Subcutaneous adipose tissue (tissue), 4 donors: ENCODE measurements around the gene HTATSF1. TPM values are rescaled to one million over a fixed set of nuclear protein-coding genes. Genes with fewer than 3 reads are reported as not detected.

Experiments used
- CTCF ChIP-seq: fragments of 450-650 bp; IDR thresholded peaks from one replicate; pipeline ENCODE4 v1.5.1; 2016; ENCODE audit warnings: low read depth, mild to moderate bottlenecking, control low read depth, antibody characterized with exemption, moderate library complexity
- total RNA-seq, 4 donors: library from RNA; depleted of rRNA; stranded (reverse); fragments of >200 nt; gene quantifications; one replicate each; pipeline ENCODE4 v1.1.0, GENCODE V29; 2016

Gene HTATSF1
- total RNA-seq, 4 donors from 2014 or later: 38.6 to 99.8 (median 65.9) TPM

- TF ChIP-seq CTCF: no peak
Measured at GRCh38 chrX:136476501-136476900, 20.9 kb upstream of the HTATSF1 start.

GRCh38 chrX:136477026-136477425, 20.4 kb upstream of the HTATSF1 start:
- no peak for TF ChIP-seq CTCF

- no peak for TF ChIP-seq CTCF
Measured at GRCh38 chrX:136480383-136480782, 17.0 kb upstream of the HTATSF1 start.

DNA sequence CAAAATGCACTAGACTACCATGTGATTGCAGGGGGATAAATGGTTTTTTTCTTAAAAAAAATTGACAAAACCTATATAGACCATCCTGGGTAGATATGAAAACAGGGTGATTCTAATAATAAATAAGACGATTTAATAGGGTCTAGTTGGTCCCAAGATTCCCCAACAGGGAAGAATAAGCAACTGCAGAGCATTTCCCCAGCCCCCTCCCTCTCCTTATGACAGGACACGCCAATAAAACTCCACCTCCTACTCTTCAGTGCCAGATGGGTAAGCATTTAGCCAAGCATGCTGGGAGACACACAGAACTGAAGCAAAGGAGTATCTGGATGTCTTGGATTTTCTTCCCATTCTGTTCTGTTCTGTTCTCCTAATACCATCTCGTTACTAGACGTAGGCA, 9.7 kb upstream of the HTATSF1 start, which contains the start of gene BRS3:
Gene BRS3, plus strand, starts transcription at position 301 of the 400 bp plus-strand sequence. CDS start 168 bp downstream, outside the sequence.
- TF ChIP-seq CTCF: no peak

DNA sequence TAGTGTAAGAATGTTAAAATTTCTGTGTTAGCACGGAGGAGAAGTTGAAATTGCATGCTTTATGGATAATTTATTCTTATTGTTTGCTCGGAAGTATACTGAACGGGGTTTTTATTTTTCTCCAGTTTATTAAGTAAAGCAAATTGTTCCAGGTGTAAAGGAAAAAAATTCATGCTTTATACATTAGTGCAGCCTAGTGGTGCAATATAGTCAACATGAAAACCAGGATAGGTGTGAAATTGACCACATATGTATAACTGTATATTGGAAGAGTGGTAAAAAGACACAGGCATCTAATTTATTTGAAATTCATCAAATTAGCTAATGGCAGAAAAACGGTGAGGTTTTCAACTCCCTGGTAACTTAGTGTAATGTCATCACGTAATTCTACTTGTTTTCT, 8.7 kb upstream of the HTATSF1 start:
- TF ChIP-seq CTCF: no peak

GRCh38 chrX:136491832-136492231, 5.6 kb upstream of the HTATSF1 start:
- TF ChIP-seq CTCF: no peak

DNA sequence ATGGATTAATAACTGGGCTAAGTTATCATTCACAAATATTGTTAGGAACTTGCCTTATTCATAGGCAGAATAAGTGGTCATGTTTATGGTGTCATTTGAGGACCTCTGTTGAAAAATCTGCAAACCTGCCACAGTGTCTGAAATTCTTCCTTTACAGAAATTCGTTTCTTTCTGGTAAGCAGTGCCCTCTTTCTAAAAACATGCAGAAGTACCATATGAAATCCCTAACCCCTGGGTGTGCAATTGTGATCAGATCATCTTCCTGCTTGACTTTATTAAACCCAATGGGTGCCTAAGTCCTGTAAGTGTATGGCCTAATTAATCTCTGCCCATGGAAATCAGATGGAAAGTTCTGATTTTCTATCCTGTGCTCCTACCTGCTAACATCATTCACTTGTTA, 4.4 kb upstream of the HTATSF1 start:
- no peak for TF ChIP-seq CTCF
